Measurements from ENCODE around the gene ETS2.

The ETS2 gene

DNA sequence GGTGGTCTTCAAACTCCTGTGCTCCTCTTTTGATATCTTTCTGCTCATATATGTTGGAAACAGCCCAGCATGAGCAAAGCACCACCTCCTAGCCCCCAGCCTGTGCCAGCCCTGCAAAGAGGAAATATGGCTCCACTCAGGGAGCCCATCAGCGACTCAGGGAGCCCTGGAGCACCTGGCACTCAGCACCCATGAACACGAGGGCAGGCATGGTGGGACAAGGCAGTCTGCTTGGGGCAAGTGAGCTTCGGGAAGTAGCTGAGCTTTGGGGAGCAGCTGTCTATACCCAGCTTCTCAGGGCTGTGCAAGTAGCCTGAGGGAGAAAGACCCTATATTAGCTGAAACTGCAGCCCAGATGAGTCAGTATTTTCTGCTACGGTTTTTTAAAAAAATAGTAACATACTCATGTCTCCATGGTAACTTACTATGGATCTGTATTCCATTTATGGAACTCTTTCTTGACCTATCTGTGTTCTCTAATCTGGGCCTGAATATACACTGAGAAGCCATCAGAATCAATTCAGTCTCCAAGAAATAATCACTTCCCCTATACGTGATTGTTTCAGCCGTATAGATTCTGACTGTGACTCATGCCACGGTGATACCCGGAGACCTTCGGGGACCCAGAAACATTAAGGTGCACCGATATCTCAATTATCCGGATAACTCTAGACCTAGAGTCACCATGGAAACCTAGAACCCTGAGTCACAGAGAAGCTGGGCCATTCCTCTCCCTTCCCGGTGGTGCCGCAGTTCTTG, 1.5 kb upstream of the ETS2 start:
- no peak overlapping the region for H3K4me3 ChIP-seq (ENCODE audit: control insufficient read depth, low read depth, low read length)
- DNase-seq (ENCODE audit: low read depth) = no peak
- TF ChIP-seq, protein P1, sequence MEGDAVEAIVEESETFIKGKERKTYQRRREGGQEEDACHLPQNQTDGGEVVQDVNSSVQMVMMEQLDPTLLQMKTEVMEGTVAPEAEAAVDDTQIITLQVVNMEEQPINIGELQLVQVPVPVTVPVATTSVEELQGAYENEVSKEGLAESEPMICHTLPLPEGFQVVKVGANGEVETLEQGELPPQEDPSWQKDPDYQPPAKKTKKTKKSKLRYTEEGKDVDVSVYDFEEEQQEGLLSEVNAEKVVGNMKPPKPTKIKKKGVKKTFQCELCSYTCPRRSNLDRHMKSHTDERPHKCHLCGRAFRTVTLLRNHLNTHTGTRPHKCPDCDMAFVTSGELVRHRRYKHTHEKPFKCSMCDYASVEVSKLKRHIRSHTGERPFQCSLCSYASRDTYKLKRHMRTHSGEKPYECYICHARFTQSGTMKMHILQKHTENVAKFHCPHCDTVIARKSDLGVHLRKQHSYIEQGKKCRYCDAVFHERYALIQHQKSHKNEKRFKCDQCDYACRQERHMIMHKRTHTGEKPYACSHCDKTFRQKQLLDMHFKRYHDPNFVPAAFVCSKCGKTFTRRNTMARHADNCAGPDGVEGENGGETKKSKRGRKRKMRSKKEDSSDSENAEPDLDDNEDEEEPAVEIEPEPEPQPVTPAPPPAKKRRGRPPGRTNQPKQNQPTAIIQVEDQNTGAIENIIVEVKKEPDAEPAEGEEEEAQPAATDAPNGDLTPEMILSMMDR (IDR thresholded peaks at IDR 0.05; ENCODE audit: control insufficient read depth, insufficient read depth, low read depth, low read length, missing control alignments) = no peak

- TF ChIP-seq, protein P1 (IDR thresholded peaks at IDR 0.05; ENCODE audit: control insufficient read depth, insufficient read depth, low read depth, low read length, missing control alignments) = peak; percentile 71
- DNase-seq (ENCODE audit: low read depth) = no peak
- peak overlapping the region; percentile 83 for H3K4me3 ChIP-seq (ENCODE audit: control insufficient read depth, low read depth, low read length)
Measured at GRCh38 chr21:38804789-38805327, 871 bp upstream of the ETS2 start.

DNA sequence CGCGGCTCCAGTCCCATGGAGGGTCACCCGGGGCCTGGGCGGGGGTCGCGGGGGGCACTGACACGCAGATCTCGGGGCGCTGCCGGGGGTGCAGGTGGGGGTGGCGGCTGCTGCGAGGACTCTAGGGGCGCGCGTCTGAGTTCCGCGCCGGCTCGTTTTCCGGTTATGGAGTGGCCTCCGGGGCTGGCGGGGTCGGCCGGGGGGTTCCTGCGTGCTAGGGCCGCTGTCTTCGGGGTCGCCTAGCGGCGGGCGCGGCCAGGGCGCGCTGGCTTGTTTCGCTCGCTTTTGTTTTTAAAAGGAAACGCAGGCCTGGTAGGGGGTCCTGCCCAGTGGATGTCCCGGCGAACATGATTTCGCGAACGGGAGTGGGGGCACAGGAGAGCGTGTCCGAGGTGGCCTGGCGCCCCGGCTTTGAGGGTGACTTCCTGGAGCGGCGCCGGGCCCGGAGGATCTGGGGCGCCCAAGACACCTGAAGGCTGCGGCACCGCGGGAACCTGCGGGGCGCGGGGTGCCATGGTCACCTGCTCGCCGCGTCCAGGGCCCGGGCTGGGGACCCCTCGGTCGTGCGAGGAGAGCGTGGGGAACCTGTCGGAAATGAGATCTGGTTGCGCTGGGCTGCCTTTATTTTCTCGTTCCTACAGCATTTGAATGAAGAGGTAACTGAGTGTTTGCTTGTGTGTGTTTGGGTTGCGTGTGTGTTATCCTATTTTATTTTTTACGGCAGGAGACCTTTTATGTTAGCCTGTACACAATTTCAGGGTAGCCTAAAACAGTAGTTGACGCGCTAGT, 618 bp downstream of the ETS2 start:
- TF ChIP-seq, protein P1 (IDR thresholded peaks at IDR 0.05; ENCODE audit: control insufficient read depth, insufficient read depth, low read depth, low read length, missing control alignments) = no peak
- DNase-seq (ENCODE audit: low read depth) = no peak
- peak overlapping the region; percentile 83 for H3K4me3 ChIP-seq (ENCODE audit: control insufficient read depth, low read depth, low read length)

- peak overlapping the region; percentile 83 for H3K4me3 ChIP-seq (ENCODE audit: control insufficient read depth, low read depth, low read length)
- DNase-seq (ENCODE audit: low read depth) = no peak
- TF ChIP-seq, protein P1 (IDR thresholded peaks at IDR 0.05; ENCODE audit: control insufficient read depth, insufficient read depth, low read depth, low read length, missing control alignments) = no peak
Measured at GRCh38 chr21:38806942-38807284, 1.2 kb downstream of the ETS2 start.

GRCh38 chr21:38807441-38807871, 1.7 kb downstream of the ETS2 start:
- peak overlapping the region; percentile 83; the same call in 1 of the 2 replicates for H3K4me3 ChIP-seq (ENCODE audit: control insufficient read depth, low read depth, low read length)
- TF ChIP-seq, protein P1 (IDR thresholded peaks at IDR 0.05; ENCODE audit: control insufficient read depth, insufficient read depth, low read depth, low read length, missing control alignments) = no peak
- DNase-seq (ENCODE audit: low read depth) = no peak

- no peak overlapping the region for H3K4me3 ChIP-seq (ENCODE audit: control insufficient read depth, low read depth, low read length)
- no peak for DNase-seq (ENCODE audit: low read depth)
- TF ChIP-seq, protein P1 (IDR thresholded peaks at IDR 0.05; ENCODE audit: control insufficient read depth, insufficient read depth, low read depth, low read length, missing control alignments) = no peak
Measured at GRCh38 chr21:38807986-38808385, 2.3 kb downstream of the ETS2 start.

Measured in AG09309 (cell line).